Measurements from ENCODE around the gene MYD88.
"Not testable (repeated sequence)": the region's sequence is repeated elsewhere in the genome, so short reads cannot be mapped to it uniquely, and the experiment has no call there.

MYD88 gene

DNA sequence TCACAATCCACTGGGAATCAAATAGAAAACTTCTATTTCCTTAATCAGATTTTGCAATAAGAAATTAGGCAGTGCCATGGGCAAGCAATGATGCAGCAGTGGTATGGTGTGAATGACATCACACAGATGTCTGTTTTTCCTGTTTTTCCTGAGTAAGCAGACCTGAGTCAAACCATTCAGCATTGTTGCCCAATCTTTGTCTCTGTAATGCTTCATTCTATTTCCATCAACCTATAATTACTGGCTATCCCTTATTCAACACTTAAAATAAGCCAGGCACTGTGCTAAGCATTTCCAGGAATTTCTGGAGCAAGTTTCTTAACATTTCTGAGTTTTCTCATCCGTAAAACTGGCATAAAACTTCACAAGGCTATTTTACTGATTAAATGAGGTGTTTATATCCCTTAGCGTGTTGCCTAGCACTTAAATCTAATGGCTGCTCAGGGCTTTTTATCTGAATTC is 15.6 kb downstream of the MYD88 start:
- H3K4me3 Mint-ChIP-seq = no peak overlapping the region
- no peaks in the 10 kb centered on the region for H3K27me3 Mint-ChIP-seq
- no peaks in the 10 kb centered on the region for H3K9me3 Mint-ChIP-seq
- DNase-seq = no peak
- H3K4me1 Mint-ChIP-seq = peaks cover 60% of the 10 kb centered on the region
- no peaks in the 10 kb centered on the region for H3K36me3 Mint-ChIP-seq (ENCODE audit: low read depth)
- no peak overlapping the region for H3K27ac Mint-ChIP-seq
- no peak for ATAC-seq

DNA sequence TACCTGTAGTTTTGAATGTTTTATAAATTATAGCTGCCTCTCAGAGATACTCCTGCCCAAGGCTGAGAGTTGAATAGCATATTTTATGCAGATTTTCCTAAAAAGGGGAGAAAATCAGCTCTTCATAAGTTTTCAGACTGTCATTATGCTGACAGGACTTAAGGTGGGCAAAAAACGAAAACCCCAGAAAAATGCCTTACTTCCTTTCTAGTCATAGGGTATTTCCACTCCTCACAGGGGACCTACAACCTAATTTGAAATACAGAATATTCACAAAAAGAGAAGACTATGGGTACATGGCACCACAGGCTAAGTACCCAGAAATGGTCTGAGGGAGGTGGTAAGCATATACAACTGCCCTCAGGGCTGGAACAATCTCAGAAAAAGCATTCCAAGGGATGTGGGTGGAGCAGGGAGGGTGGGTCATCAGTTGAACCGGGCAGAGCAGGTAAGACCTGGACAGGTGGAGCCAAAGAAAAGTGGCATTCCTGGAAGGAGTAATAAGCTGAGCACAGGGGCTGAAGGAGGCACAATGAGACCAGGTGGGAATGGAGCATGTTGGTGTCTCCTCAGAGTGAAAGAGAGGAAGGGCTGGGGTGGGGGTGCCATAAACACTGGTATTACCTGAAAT is 16.3 kb downstream of the MYD88 start:
- Mint-ChIP-seq H3K9me3 (no peaks in the 10 kb centered on the region), H3K4me3 (peak overlapping the region; percentile 8), H3K27me3 (no peaks in the 10 kb centered on the region), H3K27ac (peak overlapping the region; percentile 71), H3K36me3 (ENCODE audit: low read depth) (no peaks in the 10 kb centered on the region), H3K4me1 (peaks cover 53% of the 10 kb centered on the region)
- DNase-seq = no peak
- ATAC-seq = peak; percentile 48

DNA sequence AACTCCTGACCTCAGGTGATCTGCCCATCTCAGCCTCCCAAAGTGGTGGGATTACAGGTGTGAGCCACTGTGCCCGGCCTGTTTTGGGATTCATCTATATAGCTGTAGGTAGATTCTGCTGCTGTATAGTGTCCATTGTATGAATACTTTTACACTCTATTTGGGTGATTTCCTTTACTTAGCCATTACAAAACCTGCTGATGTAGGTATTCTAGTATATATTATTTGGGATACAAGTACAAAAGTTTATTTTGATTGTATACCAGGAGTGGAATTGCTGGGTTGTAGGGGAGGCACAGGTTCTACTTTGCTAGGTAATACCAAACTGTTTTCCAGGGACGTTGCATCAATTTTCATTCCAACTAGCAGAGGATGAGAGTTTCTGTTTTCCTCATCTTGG is 17.4 kb downstream of the MYD88 start:
- no peak for DNase-seq
- Mint-ChIP-seq H3K4me3 (no peak overlapping the region), H3K4me1 (peaks cover 46% of the 10 kb centered on the region), H3K9me3 (no peaks in the 10 kb centered on the region), H3K27me3 (no peaks in the 10 kb centered on the region), H3K36me3 (ENCODE audit: low read depth) (no peaks in the 10 kb centered on the region), H3K27ac (no peak overlapping the region)
- no peak for ATAC-seq

DNA sequence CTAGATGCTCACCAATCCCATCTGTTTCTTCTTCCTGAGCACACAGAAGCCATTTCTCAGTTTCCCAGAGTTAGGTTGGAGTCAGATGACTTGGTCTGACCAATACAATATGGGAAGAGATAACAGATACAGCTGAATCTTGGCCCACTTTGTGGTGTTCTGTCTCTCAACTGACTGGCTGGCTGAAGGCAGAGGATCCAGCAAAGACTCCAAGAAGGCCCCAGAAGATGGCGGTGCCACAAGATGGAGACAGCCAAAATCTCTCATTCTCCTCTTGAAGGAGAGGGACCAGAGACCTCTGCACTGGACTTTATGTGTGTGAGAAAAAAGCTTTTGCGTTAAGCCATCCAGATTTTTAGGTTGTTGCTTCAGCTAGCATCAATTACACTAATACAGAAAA is 18.7 kb downstream of the MYD88 start:
- H3K9me3 Mint-ChIP-seq = no peaks in the 10 kb centered on the region
- DNase-seq = no peak

DNA sequence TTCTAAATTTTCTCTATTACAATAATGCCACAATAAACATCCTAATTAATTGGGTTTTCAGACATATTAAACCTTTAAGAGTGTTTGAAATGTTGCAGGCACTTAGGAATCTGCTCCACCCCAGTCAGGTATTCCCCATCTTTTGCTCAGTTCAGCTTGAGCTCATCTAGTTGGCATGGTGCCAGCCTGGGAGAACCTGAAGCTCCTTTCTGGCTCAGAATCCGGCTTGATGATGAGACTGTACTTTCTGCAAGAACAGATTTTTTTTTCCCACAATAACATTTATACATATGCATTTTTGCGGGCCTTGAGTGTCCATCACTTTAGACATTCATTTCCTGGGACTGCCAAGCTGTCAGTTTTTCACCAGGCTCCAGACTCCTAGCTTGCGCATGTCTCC is 19.1 kb downstream of the MYD88 start:
- Mint-ChIP-seq H3K36me3 (ENCODE audit: low read depth) (no peaks in the 10 kb centered on the region), H3K4me1 (peaks cover 29% of the 10 kb centered on the region), H3K27ac (no peak overlapping the region), H3K27me3 (no peaks in the 10 kb centered on the region), H3K9me3 (no peaks in the 10 kb centered on the region), H3K4me3 (no peak overlapping the region)
- no peak for DNase-seq
- ATAC-seq = no peak

More for the DNA sequence above, 18.7 kb downstream of the MYD88 start:
- H3K27ac Mint-ChIP-seq = no peak overlapping the region
- H3K27me3 Mint-ChIP-seq = no peaks in the 10 kb centered on the region
- ATAC-seq = no peak
- peaks cover 33% of the 10 kb centered on the region for H3K4me1 Mint-ChIP-seq
- H3K4me3 Mint-ChIP-seq = no peak overlapping the region
- H3K36me3 Mint-ChIP-seq (ENCODE audit: low read depth) = no peaks in the 10 kb centered on the region

DNA sequence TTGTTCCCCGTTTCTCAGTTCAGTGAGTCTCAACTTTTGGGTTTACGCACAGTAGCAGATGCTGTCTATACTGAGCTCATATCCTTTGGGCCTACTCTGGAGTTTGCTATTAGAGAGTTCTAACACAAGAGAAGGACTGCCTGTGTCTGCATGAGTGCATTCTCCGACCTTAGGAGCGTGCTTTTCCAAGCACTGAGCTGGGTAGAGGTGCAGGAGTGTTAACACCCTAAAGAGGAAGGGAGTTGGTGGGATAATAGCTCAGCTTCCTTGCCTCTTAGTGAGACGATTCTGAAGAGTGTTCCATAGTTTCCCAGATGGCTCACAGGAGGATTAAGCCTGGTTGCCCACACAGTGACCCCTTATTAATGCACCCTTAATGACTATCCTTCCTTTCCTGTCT is 20.0 kb downstream of the MYD88 start:
- Mint-ChIP-seq H3K9me3 (no peaks in the 10 kb centered on the region), H3K4me3 (no peak overlapping the region), H3K4me1 (peaks cover 22% of the 10 kb centered on the region), H3K27me3 (no peaks in the 10 kb centered on the region), H3K36me3 (ENCODE audit: low read depth) (no peaks in the 10 kb centered on the region), H3K27ac (no peak overlapping the region)
- ATAC-seq (no peak), DNase-seq (no peak)

DNA sequence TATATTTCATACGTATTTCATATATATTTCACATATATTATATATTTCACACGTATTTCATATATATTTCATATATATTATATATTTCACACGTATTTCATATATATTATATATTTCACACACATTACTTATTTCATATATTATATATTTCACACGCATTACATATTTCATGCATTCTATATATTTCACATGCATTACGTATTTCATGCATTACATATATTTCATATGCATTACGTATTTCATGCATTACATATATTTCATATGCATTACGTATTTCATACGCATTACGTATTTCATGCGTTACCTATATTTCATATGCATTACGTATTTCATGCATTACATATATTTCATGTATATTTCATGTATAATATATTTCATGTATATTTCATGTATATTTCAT is 22.2 kb downstream of the MYD88 start:
- not testable (repeated sequence) for DNase-seq; H3K36me3 Mint-ChIP-seq (ENCODE audit: low read depth); H3K4me3 Mint-ChIP-seq; H3K27me3 Mint-ChIP-seq; H3K27ac Mint-ChIP-seq; ATAC-seq; H3K9me3 Mint-ChIP-seq
- peaks cover 17% of the 10 kb centered on the region for H3K4me1 Mint-ChIP-seq

DNA sequence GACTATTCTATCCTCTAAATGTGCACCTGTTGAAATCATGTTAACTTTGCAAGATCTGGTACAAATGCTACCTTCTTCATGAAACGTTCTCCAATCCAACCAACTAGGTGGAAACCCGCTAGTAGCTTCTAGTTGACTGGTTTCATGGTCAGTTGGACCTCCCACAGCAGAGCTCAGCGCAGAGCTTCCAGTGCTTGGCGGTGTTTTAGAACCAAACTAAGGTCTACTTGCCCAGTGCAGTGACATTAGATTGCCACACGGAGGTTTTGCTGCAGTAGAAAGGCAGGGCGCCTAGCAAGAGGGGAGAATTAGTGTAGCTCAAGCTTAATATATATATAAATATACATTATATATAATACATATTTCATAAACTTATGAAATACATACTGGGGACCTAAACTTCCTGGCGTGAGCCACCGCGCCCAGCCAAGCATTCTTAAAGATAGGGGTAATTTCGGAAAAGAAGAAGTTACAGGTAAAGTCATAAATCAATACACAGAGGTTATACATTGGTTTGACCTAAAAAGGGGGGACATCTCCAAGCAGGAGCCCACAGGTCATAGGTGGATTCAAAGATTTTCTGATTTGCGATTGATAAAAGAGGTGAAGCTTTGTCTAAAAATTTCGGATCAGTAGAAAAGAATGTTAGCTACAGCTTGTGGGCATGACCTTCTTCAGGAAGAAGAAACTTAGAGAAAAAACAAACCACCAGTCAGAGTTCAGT is 24.8 kb downstream of the MYD88 start:
- peaks cover 37% of the 10 kb centered on the region for H3K4me1 Mint-ChIP-seq
- H3K27me3 Mint-ChIP-seq = no peaks in the 10 kb centered on the region
- ATAC-seq (no peak), DNase-seq (no peak)
- peak overlapping the region; percentile 39 for H3K27ac Mint-ChIP-seq
- H3K36me3 Mint-ChIP-seq (ENCODE audit: low read depth) = peaks cover 9% of the 10 kb centered on the region
- no peak overlapping the region for H3K4me3 Mint-ChIP-seq
- H3K9me3 Mint-ChIP-seq = no peaks in the 10 kb centered on the region

DNA sequence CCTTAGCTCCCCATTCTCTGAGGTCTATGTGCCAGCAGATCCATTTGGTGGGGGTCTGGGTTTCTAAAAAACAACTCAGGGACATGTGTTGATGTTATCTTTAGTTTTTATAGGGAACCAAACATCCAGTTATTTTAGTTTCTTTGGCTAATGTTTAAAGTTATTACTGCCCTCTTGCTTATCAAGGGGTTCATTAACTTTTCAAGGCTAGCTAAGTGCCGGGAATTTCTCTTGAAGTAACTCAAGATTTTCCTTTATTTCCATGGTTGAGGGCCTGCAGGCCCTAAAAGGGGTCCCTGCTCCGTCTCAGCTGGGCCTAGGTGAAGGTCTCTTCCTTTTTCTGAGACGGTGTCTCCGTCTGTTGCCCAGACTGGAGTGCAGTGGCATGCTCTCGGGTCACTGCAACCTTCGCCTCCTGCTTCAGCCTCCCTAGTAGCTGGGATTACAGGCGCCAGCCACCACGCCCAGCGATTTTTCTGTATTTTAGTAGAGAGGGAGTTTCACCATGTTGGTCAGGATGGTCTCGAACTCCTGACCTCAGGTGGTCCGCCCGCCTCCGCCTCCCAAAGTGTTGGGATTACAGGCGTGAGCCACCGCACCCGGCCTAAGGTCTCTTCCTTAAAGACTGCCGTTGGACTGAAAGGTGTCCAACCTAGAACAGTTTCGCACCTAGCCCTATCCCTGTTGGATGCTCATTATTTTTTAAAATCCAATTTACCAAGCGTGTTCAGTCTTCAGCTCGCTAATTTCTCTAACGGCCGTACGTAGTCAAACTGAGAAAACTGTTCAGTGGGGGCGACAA is 25.6 kb downstream of the MYD88 start:
- no peaks in the 10 kb centered on the region for H3K9me3 Mint-ChIP-seq
- peaks cover 45% of the 10 kb centered on the region for H3K4me1 Mint-ChIP-seq
- H3K36me3 Mint-ChIP-seq (ENCODE audit: low read depth) = peaks cover 13% of the 10 kb centered on the region
- H3K27ac Mint-ChIP-seq = peak overlapping the region; percentile 99
- DNase-seq (no peak), ATAC-seq (no peak)
- H3K27me3 Mint-ChIP-seq = no peaks in the 10 kb centered on the region
- H3K4me3 Mint-ChIP-seq = peak overlapping the region; percentile 97

DNA sequence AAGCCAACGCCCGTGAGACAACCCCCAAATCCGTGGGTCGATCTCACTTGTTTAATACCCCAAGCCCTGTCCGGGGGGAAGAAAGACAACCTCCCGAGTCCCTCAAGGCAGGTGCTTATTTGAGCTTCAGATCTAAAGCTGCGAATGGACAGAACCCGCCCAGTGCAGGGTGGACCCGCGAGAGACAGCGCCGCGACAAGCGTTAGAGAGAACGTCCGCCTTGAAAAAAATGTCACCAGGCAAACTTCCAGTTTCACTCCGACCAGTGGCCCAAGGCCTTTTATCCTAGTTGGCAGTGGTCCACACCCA is 26.1 kb downstream of the MYD88 start:
- H3K4me3 Mint-ChIP-seq = peak overlapping the region; percentile 97
- ATAC-seq = peak; percentile 16
- peaks cover 15% of the 10 kb centered on the region for H3K36me3 Mint-ChIP-seq (ENCODE audit: low read depth)
- H3K9me3 Mint-ChIP-seq = no peaks in the 10 kb centered on the region
- H3K27me3 Mint-ChIP-seq = no peaks in the 10 kb centered on the region
- no peak for DNase-seq
- H3K4me1 Mint-ChIP-seq = peaks cover 50% of the 10 kb centered on the region
- H3K27ac Mint-ChIP-seq = peak overlapping the region; percentile 99

DNA sequence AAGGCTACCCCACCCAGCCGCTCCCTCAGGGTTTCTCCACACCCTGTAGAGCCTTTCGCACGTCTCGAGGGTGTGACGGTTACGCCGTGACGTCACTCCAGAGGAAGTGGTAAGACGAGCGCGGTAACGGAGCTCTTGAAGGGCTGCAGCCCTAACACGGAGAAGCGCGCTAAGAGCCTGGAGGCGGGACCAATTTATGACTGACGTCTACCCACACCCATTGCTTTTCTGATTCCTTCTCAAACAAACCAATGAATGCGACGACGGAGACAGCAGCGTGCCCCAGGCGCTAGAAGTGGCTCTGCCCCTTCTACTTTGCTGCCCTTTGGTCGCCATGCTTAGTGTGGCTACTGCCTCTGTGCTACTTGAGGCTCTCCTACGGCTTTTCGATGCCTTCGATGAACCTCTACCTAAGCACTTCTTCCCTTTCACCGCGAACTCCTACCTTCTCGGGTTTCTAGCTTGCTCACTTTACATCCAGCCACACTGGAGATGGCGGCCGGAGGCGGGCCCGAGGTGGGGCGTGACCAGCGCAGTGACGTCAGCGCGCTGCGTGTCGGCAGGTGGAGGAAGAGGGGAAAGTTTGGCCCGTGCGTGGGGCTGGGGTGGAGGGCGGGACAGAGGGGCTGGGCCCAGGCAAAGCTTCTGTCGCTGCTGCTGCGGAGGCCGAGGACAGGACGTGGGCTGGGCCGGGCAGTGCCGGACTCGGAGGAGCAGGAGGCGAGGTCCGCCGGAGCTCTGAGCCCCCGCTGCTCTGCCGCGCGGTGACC is 26.7 kb downstream of the MYD88 start, which contains the start of gene OXSR1:
Gene OXSR1, plus strand, starts transcription at position 586 of the 770 bp plus-strand sequence. CDS start 340 bp downstream, outside the sequence.
- H3K27me3 Mint-ChIP-seq = no peaks in the 10 kb centered on the region
- DNase-seq (peak; percentile 96), ATAC-seq (peak; percentile 95)
- peak within 1 kb of the TSS; percentile 97 for H3K4me3 Mint-ChIP-seq
- peak within 1 kb of the TSS; percentile 99 for H3K27ac Mint-ChIP-seq
- H3K9me3 Mint-ChIP-seq = no peaks in the 10 kb centered on the region
- H3K4me1 Mint-ChIP-seq = peaks cover 53% of the 10 kb centered on the region
- H3K36me3 Mint-ChIP-seq (ENCODE audit: low read depth) = peaks cover 15% of the 10 kb centered on the region

DNA sequence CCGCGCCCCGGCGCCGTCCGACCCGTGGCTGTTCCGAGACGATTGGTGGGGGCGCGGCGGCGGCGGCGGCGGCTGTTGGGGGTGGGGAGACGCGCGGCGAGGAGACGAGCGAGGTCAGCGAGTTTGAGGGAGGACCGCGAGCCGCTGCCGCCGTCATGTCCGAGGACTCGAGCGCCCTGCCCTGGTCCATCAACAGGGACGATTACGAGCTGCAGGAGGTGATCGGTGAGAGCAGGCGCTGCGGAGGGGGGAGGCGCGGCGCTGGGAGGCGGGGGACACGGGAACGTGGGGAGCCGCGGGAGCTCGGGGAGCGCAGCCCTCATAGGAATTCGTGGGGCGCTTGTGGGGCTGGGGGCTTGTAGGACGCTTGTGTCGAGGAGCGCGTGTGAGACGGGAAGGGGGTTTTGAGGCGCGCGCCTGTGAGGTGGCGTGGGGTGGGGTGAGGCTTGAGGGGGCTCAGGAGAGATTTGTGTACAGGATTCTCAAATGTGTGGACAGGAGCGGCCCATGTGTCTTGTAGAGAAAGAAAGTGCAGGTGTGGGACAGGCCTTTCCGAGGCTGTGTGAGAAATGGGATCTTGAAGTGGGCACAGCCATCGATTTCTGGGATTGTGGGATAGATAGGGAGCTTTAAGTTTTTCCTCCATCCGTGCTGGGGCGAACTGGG is 27.4 kb downstream of the MYD88 start:
- Mint-ChIP-seq H3K4me1 (peaks cover 61% of the 10 kb centered on the region), H3K27ac (peak overlapping the region; percentile 99), H3K27me3 (no peaks in the 10 kb centered on the region), H3K36me3 (ENCODE audit: low read depth) (peaks cover 15% of the 10 kb centered on the region), H3K4me3 (peak overlapping the region; percentile 97), H3K9me3 (no peaks in the 10 kb centered on the region)
- ATAC-seq (no peak), DNase-seq (no peak)

DNA sequence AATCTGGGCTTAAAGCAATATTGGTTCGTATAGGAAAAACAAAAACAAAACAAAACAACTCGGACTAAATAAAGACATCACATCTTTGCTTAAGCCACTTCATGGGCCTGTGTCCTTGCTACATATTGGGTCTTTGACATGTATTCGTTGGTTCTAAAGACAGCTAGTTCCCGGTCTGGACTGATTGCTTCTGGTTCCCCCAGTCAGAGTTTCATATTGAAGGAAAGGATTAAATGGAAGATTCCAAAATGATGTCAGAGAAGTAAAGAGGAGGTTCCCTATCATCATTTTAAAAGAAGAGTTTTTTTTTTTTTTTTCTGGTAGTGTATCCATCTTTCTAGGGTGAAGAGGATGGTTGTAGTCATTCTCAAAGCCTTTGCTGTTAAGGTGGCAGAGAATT is 29.1 kb downstream of the MYD88 start:
- Mint-ChIP-seq H3K36me3 (ENCODE audit: low read depth) (peaks cover 15% of the 10 kb centered on the region), H3K27ac (no peak overlapping the region), H3K9me3 (no peaks in the 10 kb centered on the region), H3K27me3 (no peaks in the 10 kb centered on the region), H3K4me3 (peak overlapping the region; percentile 97), H3K4me1 (peaks cover 76% of the 10 kb centered on the region)
- ATAC-seq = no peak
- DNase-seq = no peak
